IPS-18a (cell line): Measurements from ENCODE around the gene G2E3.
"Not testable (repeated sequence)": the region's sequence is repeated elsewhere in the genome, so short reads cannot be mapped to it uniquely, and the experiment has no call there.

Experiments used
- H3K27ac ChIP-seq: one replicate; pipeline ENCODE4 v1.5.1; 2013; ENCODE audit warnings: low read length
- H3K27me3 ChIP-seq: one replicate; pipeline ENCODE4 v1.6.1; 2013; ENCODE audit warnings: mild to moderate bottlenecking, low read length; ENCODE audit not compliant: control insufficient read depth, insufficient read depth
- H3K36me3 ChIP-seq: one replicate; pipeline ENCODE4 v1.6.1; 2013; ENCODE audit warnings: low read depth, low read length; ENCODE audit not compliant: control insufficient read depth
- H3K4me1 ChIP-seq: one replicate; pipeline ENCODE4 v1.6.1; 2013; ENCODE audit warnings: low read depth, low read length; ENCODE audit not compliant: control insufficient read depth
- H3K4me3 ChIP-seq: one replicate; pipeline ENCODE4 v1.5.1; 2013; ENCODE audit warnings: low read length
- H3K9ac ChIP-seq: one replicate; pipeline ENCODE4 v1.6.1; 2013; ENCODE audit warnings: mild to moderate bottlenecking, low read length, moderate library complexity
- H3K9me3 ChIP-seq: one replicate; pipeline ENCODE4 v1.6.1; 2013; ENCODE audit warnings: low read depth, low read length; ENCODE audit not compliant: control insufficient read depth

The G2E3 gene

GRCh38 chr14:30610787-30611343, 51.9 kb downstream of the G2E3 start:
- Histone ChIP-seq H3K27ac (no peak overlapping the region), H3K27me3 (no peaks in the 10 kb centered on the region), H3K36me3 (peaks cover 54% of the 10 kb centered on the region), H3K4me1 (no peaks in the 10 kb centered on the region), H3K9me3 (no peaks in the 10 kb centered on the region), H3K9ac (no peak overlapping the region), H3K4me3 (no peak overlapping the region)

DNA sequence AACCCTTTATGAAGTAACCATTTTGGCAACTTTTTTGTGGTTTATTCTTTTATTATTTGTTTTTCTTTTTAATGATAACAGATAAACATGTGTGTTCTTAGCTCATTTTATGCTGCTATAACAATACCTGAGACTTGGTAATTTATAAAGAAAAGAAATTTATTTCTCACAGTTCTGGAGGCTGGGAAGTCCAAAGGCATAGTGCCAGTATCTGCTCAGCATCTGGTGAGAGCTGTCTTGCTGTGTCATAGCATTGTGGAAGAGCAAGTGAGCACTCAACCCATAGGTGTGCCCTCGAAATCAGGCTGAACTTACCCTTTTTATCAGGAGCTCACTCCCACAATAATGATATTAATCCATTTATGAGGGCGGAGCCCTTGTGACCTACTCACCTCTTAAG, 55.2 kb downstream of the G2E3 start:
- Histone ChIP-seq H3K27ac (no peak overlapping the region), H3K9ac (no peak overlapping the region), H3K27me3 (no peaks in the 10 kb centered on the region), H3K4me3 (no peak overlapping the region), H3K9me3 (no peaks in the 10 kb centered on the region), H3K36me3 (peaks cover 41% of the 10 kb centered on the region), H3K4me1 (no peaks in the 10 kb centered on the region)

DNA sequence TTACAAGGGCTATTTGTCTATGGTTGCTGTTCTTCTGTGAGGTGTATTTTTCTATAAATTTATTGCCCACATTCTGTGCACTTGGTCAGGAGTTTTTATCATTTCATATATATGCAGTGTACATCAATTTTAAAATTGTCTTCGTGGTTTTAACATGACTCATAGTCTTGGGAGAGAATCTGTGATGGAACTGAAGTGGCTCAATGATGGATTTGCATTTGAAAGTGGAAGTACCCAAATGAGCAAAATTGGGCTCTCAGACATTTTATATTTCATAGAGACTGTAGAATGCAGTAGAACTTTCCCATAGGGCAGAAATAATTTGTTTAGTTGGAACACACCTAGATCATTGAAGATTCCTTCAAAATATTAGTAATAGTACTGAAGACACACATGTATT, 61.2 kb downstream of the G2E3 start:
- Histone ChIP-seq H3K4me1 (peaks cover 6% of the 10 kb centered on the region), H3K27ac (no peak overlapping the region), H3K27me3 (no peaks in the 10 kb centered on the region), H3K9me3 (no peaks in the 10 kb centered on the region), H3K9ac (no peak overlapping the region), H3K36me3 (peaks cover 23% of the 10 kb centered on the region), H3K4me3 (no peak overlapping the region)

DNA sequence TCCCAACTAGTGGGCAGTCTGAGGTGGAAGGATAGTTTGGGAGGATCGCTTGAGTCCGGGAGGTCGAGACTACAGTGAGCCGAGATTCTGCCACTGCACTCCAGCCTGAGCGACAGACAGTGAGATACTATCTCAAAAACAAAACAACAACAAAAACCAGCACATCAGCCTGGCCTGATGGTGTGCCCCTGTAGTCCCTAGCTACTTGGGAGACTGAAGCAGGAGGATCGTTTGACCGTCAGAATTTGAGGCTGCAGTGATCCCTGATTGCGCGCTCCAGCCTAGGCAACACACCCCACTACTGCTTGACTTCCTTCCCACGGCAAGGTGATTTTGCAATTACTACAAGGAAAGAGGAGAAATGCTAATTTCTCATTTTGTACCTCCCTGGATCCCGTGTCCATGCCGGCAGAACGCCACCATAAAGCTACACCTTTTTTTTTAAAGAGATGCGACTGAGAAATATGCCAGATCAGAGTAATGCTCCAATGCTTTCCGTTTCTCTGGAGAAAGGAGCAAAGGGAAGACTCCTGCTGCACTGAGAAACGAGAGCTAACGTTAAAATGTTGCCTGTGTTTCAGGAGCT, 62.5 kb downstream of the G2E3 start:
- Histone ChIP-seq H3K36me3 (peaks cover 10% of the 10 kb centered on the region), H3K4me3 (peak overlapping the region; percentile 98), H3K4me1 (peaks cover 6% of the 10 kb centered on the region), H3K9me3 (no peaks in the 10 kb centered on the region), H3K27me3 (no peaks in the 10 kb centered on the region), H3K9ac (peak overlapping the region; percentile 96), H3K27ac (peak overlapping the region; percentile 22)

- peak within 1 kb of the TSS; percentile 96 for H3K9ac ChIP-seq
- H3K4me3 ChIP-seq, result peak within 1 kb of the TSS; percentile 98
- H3K9me3 ChIP-seq, result no peaks in the 10 kb centered on the region
- peaks cover 6% of the 10 kb centered on the region for H3K4me1 ChIP-seq
- H3K36me3 ChIP-seq, result peaks cover 6% of the 10 kb centered on the region
- no peaks in the 10 kb centered on the region for H3K27me3 ChIP-seq
- H3K27ac ChIP-seq, result peak within 1 kb of the TSS; percentile 95
Observed at GRCh38 chr14:30621940-30622830, 63.2 kb downstream of the G2E3 start, which contains the start of gene SCFD1. Gene SCFD1, plus strand, starts transcription at chr14:30622319. Its CDS starts 20 bp downstream, at chr14:30622339.

DNA sequence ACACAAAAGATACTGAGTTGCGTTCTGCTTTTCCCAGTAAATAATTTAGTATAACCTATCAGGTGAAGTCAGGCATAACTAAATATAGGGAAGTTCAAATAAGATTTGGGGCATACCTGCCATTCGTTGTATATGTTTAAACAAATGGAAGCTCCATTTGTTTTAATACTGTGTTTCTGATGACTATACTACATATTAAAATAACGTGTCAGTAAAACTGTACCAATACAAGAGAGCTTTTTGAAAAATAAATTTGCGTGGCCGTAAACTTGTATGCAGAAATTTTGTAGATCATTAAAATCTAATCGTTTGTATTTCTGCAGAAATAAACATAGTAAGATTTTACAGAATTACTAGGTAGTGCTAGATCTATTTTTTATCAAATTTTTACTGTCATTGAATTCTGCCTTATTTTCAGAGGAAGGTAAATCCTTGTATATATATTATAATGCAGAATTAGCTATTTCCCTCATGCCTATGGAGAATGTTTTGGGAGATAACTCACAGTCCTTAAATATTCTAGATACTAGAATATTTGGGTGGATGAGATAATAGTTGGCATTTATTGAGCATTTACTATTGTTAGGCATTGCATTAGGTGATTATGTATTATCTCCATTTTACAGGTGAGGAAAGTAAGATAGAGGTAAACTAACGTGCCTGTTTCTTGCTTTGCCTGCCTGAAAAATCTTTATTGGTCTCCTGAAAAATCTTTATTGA, 64.6 kb downstream of the G2E3 start:
- H3K27me3 ChIP-seq, result no peaks in the 10 kb centered on the region
- H3K9me3 ChIP-seq, result no peaks in the 10 kb centered on the region
- H3K36me3 ChIP-seq, result peaks cover 3% of the 10 kb centered on the region
- peak overlapping the region; percentile 96 for H3K9ac ChIP-seq
- H3K4me3 ChIP-seq, result peak overlapping the region; percentile 98
- H3K4me1 ChIP-seq, result peaks cover 6% of the 10 kb centered on the region
- H3K27ac ChIP-seq, result no peak overlapping the region

DNA sequence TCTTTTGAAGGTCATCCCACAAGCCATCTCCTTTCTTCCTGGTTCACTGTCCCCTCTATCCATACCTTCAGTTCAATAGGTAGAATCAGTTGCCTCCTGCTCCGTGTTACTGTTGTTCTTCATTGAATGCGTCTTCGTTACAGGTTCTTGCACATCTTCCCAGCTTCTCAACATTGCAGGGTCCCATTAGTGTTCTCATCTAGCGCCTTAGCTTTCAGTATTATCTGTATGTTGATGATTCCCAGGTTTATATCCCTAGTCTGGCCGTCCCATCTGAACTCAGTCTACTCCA, 65.1 kb downstream of the G2E3 start:
- Histone ChIP-seq H3K36me3 (peaks cover 3% of the 10 kb centered on the region), H3K9me3 (no peaks in the 10 kb centered on the region), H3K27me3 (no peaks in the 10 kb centered on the region), H3K4me1 (peaks cover 6% of the 10 kb centered on the region), H3K4me3 (peak overlapping the region; percentile 98), H3K27ac (no peak overlapping the region), H3K9ac (no peak overlapping the region)

DNA sequence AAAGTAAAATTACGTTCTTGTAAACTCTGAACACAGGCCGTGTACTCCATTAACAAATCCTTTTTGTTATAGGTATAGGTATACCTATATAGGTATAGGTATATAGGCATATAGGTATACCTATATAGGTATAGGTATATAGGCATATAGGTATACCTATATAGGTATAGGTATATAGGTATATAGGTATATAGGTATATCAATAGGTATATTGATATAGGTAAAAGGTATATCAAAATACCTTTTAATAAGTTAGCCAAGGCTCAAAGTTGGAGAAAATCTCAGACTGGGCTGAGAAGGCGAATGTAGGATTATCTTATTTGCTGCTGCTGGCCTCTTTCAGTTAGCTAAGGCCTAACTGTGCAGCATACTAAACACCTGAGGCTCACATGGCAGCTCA, 66.6 kb downstream of the G2E3 start:
- H3K4me3 ChIP-seq, result no peak overlapping the region
- no peak overlapping the region for H3K27ac ChIP-seq
- H3K27me3 ChIP-seq, result no peaks in the 10 kb centered on the region
- peaks cover 6% of the 10 kb centered on the region for H3K4me1 ChIP-seq
- no peaks in the 10 kb centered on the region for H3K9me3 ChIP-seq
- no peak overlapping the region for H3K9ac ChIP-seq
- H3K36me3 ChIP-seq, result peaks cover 7% of the 10 kb centered on the region

GRCh38 chr14:30629432-30629831, 70.5 kb downstream of the G2E3 start:
- not testable (repeated sequence) for H3K9ac ChIP-seq, H3K27me3 ChIP-seq, H3K4me3 ChIP-seq, H3K27ac ChIP-seq, H3K9me3 ChIP-seq, H3K4me1 ChIP-seq
- peaks cover 19% of the 10 kb centered on the region for H3K36me3 ChIP-seq

- H3K27ac ChIP-seq, result no peak overlapping the region
- peaks cover 27% of the 10 kb centered on the region for H3K36me3 ChIP-seq
Observed at GRCh38 chr14:30630248-30630647, 71.3 kb downstream of the G2E3 start.

GRCh38 chr14:30632730-30633129, 73.8 kb downstream of the G2E3 start:
- no peak overlapping the region for H3K4me3 ChIP-seq
- H3K27ac ChIP-seq, result no peak overlapping the region
- H3K9ac ChIP-seq, result no peak overlapping the region
- no peaks in the 10 kb centered on the region for H3K4me1 ChIP-seq
- H3K36me3 ChIP-seq, result peaks cover 28% of the 10 kb centered on the region
- H3K9me3 ChIP-seq, result no peaks in the 10 kb centered on the region
- no peaks in the 10 kb centered on the region for H3K27me3 ChIP-seq

More at GRCh38 chr14:30630248-30630647, 71.3 kb downstream of the G2E3 start:
- Histone ChIP-seq H3K4me1 (no peaks in the 10 kb centered on the region), H3K9me3 (no peaks in the 10 kb centered on the region), H3K4me3 (no peak overlapping the region), H3K27me3 (no peaks in the 10 kb centered on the region), H3K9ac (no peak overlapping the region)
